SK-N-SH (cell line): ENCODE results near the gene RASSF4.

Experiments used
- EZH2phosphoT487 ChIP-seq: fragments of 200-600 bp; sonication (generic); IDR thresholded peaks from 2 replicates; pipeline ENCODE4 v1.6.1; 2017; ENCODE audit warnings: low read depth, mixed run types, mild to moderate bottlenecking, antibody characterized with exemption, moderate library complexity, borderline replicate concordance
- RAD21 ChIP-seq: IDR thresholded peaks from 2 replicates; pipeline ENCODE4 v1.6.1; 2012; ENCODE audit warnings: mild to moderate bottlenecking, low read length
- RCOR1 ChIP-seq: fragments of 150-350 bp; IDR thresholded peaks from 2 replicates; pipeline ENCODE4 v1.6.1; 2017; ENCODE audit warnings: antibody characterized with exemption, low read length
- TAF1 ChIP-seq: IDR thresholded peaks from 2 replicates; pipeline ENCODE4 v1.6.1; 2012; ENCODE audit warnings: low read depth, mild to moderate bottlenecking, low read length, moderate library complexity, borderline replicate concordance
- USF1 ChIP-seq: IDR thresholded peaks from 2 replicates; pipeline ENCODE4 v1.4.0; 2012; ENCODE audit warnings: low read depth, borderline replicate concordance
- TF ChIP-seq, protein P1 (sequence below): fragments of 200-600 bp; sonication (generic); IDR thresholded peaks from 2 replicates; pipeline ENCODE4 v1.6.1; 2017; ENCODE audit warnings: antibody characterized with exemption, mild to moderate bottlenecking, moderate library complexity

- TF ChIP-seq RCOR1 (no peak), EZH2phosphoT487 (no peak), TAF1 (no peak), RAD21 (no peak), USF1 (no peak)
- TF ChIP-seq, protein P1, sequence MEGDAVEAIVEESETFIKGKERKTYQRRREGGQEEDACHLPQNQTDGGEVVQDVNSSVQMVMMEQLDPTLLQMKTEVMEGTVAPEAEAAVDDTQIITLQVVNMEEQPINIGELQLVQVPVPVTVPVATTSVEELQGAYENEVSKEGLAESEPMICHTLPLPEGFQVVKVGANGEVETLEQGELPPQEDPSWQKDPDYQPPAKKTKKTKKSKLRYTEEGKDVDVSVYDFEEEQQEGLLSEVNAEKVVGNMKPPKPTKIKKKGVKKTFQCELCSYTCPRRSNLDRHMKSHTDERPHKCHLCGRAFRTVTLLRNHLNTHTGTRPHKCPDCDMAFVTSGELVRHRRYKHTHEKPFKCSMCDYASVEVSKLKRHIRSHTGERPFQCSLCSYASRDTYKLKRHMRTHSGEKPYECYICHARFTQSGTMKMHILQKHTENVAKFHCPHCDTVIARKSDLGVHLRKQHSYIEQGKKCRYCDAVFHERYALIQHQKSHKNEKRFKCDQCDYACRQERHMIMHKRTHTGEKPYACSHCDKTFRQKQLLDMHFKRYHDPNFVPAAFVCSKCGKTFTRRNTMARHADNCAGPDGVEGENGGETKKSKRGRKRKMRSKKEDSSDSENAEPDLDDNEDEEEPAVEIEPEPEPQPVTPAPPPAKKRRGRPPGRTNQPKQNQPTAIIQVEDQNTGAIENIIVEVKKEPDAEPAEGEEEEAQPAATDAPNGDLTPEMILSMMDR = no peak
Measured at GRCh38 chr10:45006276-45007030, 46.9 kb downstream of the RASSF4 start.
